Astrocyte (in vitro differentiated cells and primary cell): Measurements from ENCODE around the gene NT5DC3. TPM values are rescaled to one million over a fixed set of nuclear protein-coding genes. Genes with fewer than 3 reads are reported as not detected.

ENCODE experiments used
- DNase-seq: peaks from one replicate; pipeline ENCODE4 v3.0.0-alpha.2; 2010; ENCODE audit warnings: low read depth
- FAIRE-seq: peaks from 2 replicates; lab custom pipeline; 2011; peaks lifted over from hg19 to GRCh38; lab: Jason Lieb, UNC
- H2AFZ ChIP-seq: 2 replicates; pipeline ENCODE4 v1.6.0; 2012; ENCODE audit warnings: low read depth, low read length, inconsistent platforms
- H3K27ac ChIP-seq: 2 replicates; pipeline ENCODE4 v1.5.1; 2011; ENCODE audit warnings: low read depth, low read length, inconsistent platforms
- H3K27me3 ChIP-seq: 2 replicates; pipeline ENCODE4 v1.6.0; 2011; ENCODE audit warnings: low read length, inconsistent platforms; ENCODE audit not compliant: insufficient read depth
- H3K36me3 ChIP-seq: 2 replicates; pipeline ENCODE4 v1.5.1; 2011; ENCODE audit warnings: low read length, inconsistent platforms; ENCODE audit not compliant: insufficient read depth
- H3K4me1 ChIP-seq: 2 replicates; pipeline ENCODE4 v1.5.1; 2011; ENCODE audit warnings: low read length, inconsistent platforms; ENCODE audit not compliant: insufficient read depth
- H3K4me2 ChIP-seq: 2 replicates; pipeline ENCODE4 v1.6.0; 2012; ENCODE audit warnings: low read length, inconsistent platforms
- H3K4me3 ChIP-seq: 2 replicates; pipeline ENCODE4 v1.5.1; 2011; ENCODE audit warnings: low read depth, mild to moderate bottlenecking, low read length, inconsistent platforms; ENCODE audit not compliant: insufficient read depth
- H3K79me2 ChIP-seq: 2 replicates; pipeline ENCODE4 v1.6.0; 2012; ENCODE audit warnings: mild to moderate bottlenecking, low read length, inconsistent platforms; ENCODE audit not compliant: insufficient read depth
- H3K9ac ChIP-seq: 2 replicates; pipeline ENCODE4 v1.6.0; 2012; ENCODE audit warnings: mild to moderate bottlenecking, low read length, inconsistent platforms
- H3K9me3 ChIP-seq: 2 replicates; pipeline ENCODE4 v1.5.1; 2012; ENCODE audit warnings: low read depth, mild to moderate bottlenecking, low read length, inconsistent platforms; ENCODE audit not compliant: insufficient read depth
- H4K20me1 ChIP-seq: 2 replicates; pipeline ENCODE4 v1.6.0; 2012; ENCODE audit warnings: low read length, inconsistent platforms; ENCODE audit not compliant: insufficient read depth
- H3K27ac Mint-ChIP-seq: one replicate; pipeline ENCODE4 v1.8.0; 2021; ENCODE audit warnings: mild to moderate bottlenecking, mixed read lengths; ENCODE audit not compliant: unreplicated experiment
- H3K27me3 Mint-ChIP-seq: one replicate; pipeline ENCODE4 v1.8.0; 2021; ENCODE audit warnings: low read depth, mixed read lengths; ENCODE audit not compliant: unreplicated experiment
- H3K36me3 Mint-ChIP-seq: one replicate; pipeline ENCODE4 v1.8.0; 2021; ENCODE audit warnings: low read depth, mixed read lengths; ENCODE audit not compliant: unreplicated experiment
- H3K4me1 Mint-ChIP-seq: one replicate; pipeline ENCODE4 v1.8.0; 2021; ENCODE audit warnings: low read depth, mixed read lengths; ENCODE audit not compliant: unreplicated experiment
- H3K4me3 Mint-ChIP-seq: one replicate; pipeline ENCODE4 v1.8.0; 2021; ENCODE audit warnings: mild to moderate bottlenecking, moderate library complexity, mixed read lengths; ENCODE audit not compliant: unreplicated experiment
- H3K9me3 Mint-ChIP-seq: one replicate; pipeline ENCODE4 v1.8.0; 2021; ENCODE audit warnings: mild to moderate bottlenecking, mixed read lengths; ENCODE audit not compliant: unreplicated experiment
- EZH2 ChIP-seq: IDR thresholded peaks from 2 replicates; pipeline ENCODE4 v1.6.1; 2012; ENCODE audit warnings: mild to moderate bottlenecking, low read length, inconsistent platforms; ENCODE audit not compliant: insufficient read depth
- total RNA-seq: library from RNA; stranded (reverse); gene quantifications from 2 replicates; pipeline ENCODE4 v1.2.1, GENCODE V29; 2021
- TF ChIP-seq, protein P1 (sequence below): IDR thresholded peaks from 2 replicates; pipeline ENCODE4 v1.5.1; 2011; ENCODE audit warnings: low read depth, mild to moderate bottlenecking, inconsistent platforms, low read length, moderate library complexity; ENCODE audit not compliant: insufficient read depth

Gene NT5DC3
- total RNA-seq, 1 donor from 2014 or later = 13.6 TPM

DNA sequence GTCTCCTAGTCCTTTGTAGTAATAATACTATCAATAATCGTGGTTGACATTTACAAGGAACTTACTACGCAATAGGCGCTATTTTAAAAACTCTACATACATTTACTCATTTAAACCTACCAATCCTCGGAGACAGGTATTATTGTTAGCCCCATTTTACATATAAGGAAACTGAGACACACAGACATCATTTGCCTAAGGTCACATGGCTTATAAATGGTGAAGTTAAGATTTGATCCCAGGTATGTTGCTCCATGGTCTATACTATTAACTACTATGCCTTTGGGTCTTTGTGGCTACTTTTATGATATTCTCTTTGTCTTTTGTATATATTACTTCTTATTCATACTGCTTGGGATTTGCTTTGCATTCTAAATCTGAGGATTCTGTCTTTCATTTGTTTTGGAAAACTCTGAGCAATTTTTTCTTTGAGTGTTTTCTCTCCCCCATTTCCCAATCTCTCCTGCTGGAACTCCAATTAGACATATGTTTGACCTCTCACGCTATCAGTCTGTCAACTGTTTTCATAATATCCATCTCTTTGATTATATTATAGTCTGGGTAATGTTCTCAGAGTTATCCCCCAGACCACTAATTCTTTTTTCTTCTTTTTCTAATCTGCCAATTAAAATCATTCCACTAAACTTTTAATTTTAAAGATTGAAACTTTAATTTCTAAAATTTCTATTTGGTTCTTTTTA lies 10.9 kb downstream of the NT5DC3 start:
- no peak for DNase-seq
- Histone ChIP-seq H3K9ac (no peak overlapping the region), H3K27ac (no peak overlapping the region), H3K4me3 (no peak overlapping the region), H3K79me2 (peaks cover 98% of the 10 kb centered on the region), H3K9me3 (no peaks in the 10 kb centered on the region), H3K4me2 (no peak overlapping the region), H3K36me3 (no peaks in the 10 kb centered on the region), H4K20me1 (peaks cover 55% of the 10 kb centered on the region), H3K4me1 (peaks cover 7% of the 10 kb centered on the region), H3K27me3 (no peaks in the 10 kb centered on the region), H2AFZ (no peak overlapping the region)
- H3K9me3 Mint-ChIP-seq = peaks cover 2% of the 10 kb centered on the region
- peaks cover 21% of the 10 kb centered on the region for H3K4me1 Mint-ChIP-seq
- H3K36me3 Mint-ChIP-seq = peaks cover 16% of the 10 kb centered on the region
- TF ChIP-seq, protein P1, sequence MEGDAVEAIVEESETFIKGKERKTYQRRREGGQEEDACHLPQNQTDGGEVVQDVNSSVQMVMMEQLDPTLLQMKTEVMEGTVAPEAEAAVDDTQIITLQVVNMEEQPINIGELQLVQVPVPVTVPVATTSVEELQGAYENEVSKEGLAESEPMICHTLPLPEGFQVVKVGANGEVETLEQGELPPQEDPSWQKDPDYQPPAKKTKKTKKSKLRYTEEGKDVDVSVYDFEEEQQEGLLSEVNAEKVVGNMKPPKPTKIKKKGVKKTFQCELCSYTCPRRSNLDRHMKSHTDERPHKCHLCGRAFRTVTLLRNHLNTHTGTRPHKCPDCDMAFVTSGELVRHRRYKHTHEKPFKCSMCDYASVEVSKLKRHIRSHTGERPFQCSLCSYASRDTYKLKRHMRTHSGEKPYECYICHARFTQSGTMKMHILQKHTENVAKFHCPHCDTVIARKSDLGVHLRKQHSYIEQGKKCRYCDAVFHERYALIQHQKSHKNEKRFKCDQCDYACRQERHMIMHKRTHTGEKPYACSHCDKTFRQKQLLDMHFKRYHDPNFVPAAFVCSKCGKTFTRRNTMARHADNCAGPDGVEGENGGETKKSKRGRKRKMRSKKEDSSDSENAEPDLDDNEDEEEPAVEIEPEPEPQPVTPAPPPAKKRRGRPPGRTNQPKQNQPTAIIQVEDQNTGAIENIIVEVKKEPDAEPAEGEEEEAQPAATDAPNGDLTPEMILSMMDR = no peak
- TF ChIP-seq EZH2 = no peak
- H3K4me3 Mint-ChIP-seq = no peak overlapping the region
- no peaks in the 10 kb centered on the region for H3K27me3 Mint-ChIP-seq
- H3K27ac Mint-ChIP-seq = no peak overlapping the region
- no peak for FAIRE-seq

DNA sequence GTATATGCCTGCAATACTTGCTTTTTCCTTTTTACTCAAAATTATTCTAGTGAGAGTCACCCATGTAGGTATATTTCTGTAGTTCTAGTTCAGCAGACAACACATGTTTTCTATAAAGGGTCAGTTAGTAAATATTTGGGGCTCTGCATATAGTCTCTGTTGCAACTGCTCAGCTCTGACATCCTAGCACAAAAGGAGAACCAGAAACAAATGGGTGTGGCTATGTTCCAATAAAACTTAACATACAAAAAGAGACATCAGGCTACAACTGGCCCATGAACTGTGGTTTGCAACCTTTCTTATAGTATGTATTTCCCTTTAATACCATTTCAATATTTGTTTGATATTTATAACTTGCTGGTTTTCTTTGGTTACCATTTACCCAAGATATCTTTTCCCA lies 11.9 kb downstream of the NT5DC3 start:
- H3K4me1 ChIP-seq = peaks cover 4% of the 10 kb centered on the region
- Mint-ChIP-seq H3K27me3 (no peaks in the 10 kb centered on the region), H3K9me3 (peaks cover 2% of the 10 kb centered on the region), H3K4me3 (no peak overlapping the region), H3K4me1 (peaks cover 14% of the 10 kb centered on the region), H3K36me3 (peaks cover 11% of the 10 kb centered on the region), H3K27ac (no peak overlapping the region)
- no peak overlapping the region for H3K9ac ChIP-seq
- TF ChIP-seq, protein P1 = no peak
- no peak for TF ChIP-seq EZH2
- no peaks in the 10 kb centered on the region for H3K9me3 ChIP-seq
- H2AFZ ChIP-seq = no peak overlapping the region
- no peak overlapping the region for H3K4me3 ChIP-seq
- no peaks in the 10 kb centered on the region for H3K36me3 ChIP-seq
- H4K20me1 ChIP-seq = peaks cover 53% of the 10 kb centered on the region
- peaks cover 97% of the 10 kb centered on the region for H3K79me2 ChIP-seq
- no peak overlapping the region for H3K4me2 ChIP-seq
- DNase-seq (no peak), FAIRE-seq (no peak)
- no peak overlapping the region for H3K27ac ChIP-seq
- H3K27me3 ChIP-seq = no peaks in the 10 kb centered on the region

DNA sequence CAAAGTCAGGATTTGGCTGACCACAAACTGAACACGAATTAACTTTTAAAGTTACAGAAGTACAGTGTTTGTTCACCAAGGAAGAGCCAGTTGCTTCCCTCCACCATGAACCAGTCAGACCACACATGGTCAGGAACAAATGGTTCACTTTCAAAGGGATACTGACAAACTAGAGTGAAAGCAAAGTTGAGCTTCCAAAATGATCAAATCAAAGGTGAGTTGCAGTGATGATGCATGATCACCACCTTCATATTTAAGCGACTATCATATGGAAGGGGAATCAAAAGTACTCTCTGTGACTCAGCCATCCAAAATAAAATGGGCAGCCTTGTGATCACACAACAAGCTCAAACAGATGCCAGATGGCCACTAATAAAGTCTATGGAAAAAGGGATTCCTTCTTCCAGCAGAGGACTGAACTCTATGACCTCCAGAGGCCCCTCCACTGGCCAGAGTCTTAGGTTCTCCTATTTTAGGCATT lies 13.1 kb downstream of the NT5DC3 start:
- no peak overlapping the region for H3K4me3 ChIP-seq
- H3K79me2 ChIP-seq = peaks cover 97% of the 10 kb centered on the region
- H3K9me3 Mint-ChIP-seq = peaks cover 2% of the 10 kb centered on the region
- peaks cover 11% of the 10 kb centered on the region for H3K36me3 Mint-ChIP-seq
- H3K9ac ChIP-seq = no peak overlapping the region
- DNase-seq (no peak), FAIRE-seq (no peak)
- no peak for TF ChIP-seq EZH2
- TF ChIP-seq, protein P1 = no peak
- no peak overlapping the region for H2AFZ ChIP-seq
- H3K4me1 Mint-ChIP-seq = peaks cover 4% of the 10 kb centered on the region
- no peak overlapping the region for H3K27ac Mint-ChIP-seq
- no peaks in the 10 kb centered on the region for H3K27me3 Mint-ChIP-seq
- H3K36me3 ChIP-seq = no peaks in the 10 kb centered on the region
- no peaks in the 10 kb centered on the region for H3K4me1 ChIP-seq
- H3K4me2 ChIP-seq = no peak overlapping the region
- H3K4me3 Mint-ChIP-seq = no peak overlapping the region
- no peak overlapping the region for H3K27ac ChIP-seq
- peaks cover 47% of the 10 kb centered on the region for H4K20me1 ChIP-seq
- no peaks in the 10 kb centered on the region for H3K9me3 ChIP-seq
- H3K27me3 ChIP-seq = no peaks in the 10 kb centered on the region
